Activated effector memory CD4-positive, alpha-beta T cell treated with anti-CD3 and anti-CD28 coated beads, Interleukin-2, amount 50 U/mL, for 16 hours (primary cell): ENCODE measurements around the gene ENTR1.
"Not testable (repeated sequence)": the region's sequence is repeated elsewhere in the genome, so short reads cannot be mapped to it uniquely, and the experiment has no call there.

Experiments used
- DNase-seq: peaks from one replicate; pipeline ENCODE4 v3.0.0-alpha.2; 2020

The ENTR1 gene

GRCh38 chr9:136416914-136417313, 6.5 kb upstream of the ENTR1 start:
- no peak for DNase-seq

- DNase-seq: no peak
These were observed 6.0 kb upstream of the ENTR1 start for GRCh38 chr9:136416427-136416826.

GRCh38 chr9:136412962-136413361, 2.5 kb upstream of the ENTR1 start:
- no peak for DNase-seq

GRCh38 chr9:136411378-136411777, 964 bp upstream of the ENTR1 start:
- DNase-seq: no peak

- peak; percentile 78 for DNase-seq
These were observed 608 bp downstream of the ENTR1 start for GRCh38 chr9:136409557-136410455.

GRCh38 chr9:136407911-136408310, 2.5 kb downstream of the ENTR1 start:
- no peak for DNase-seq

- DNase-seq: not testable (repeated sequence)
These were observed 3.4 kb downstream of the ENTR1 start for GRCh38 chr9:136407061-136407460.

- DNase-seq: not testable (repeated sequence)
These were observed 4.5 kb downstream of the ENTR1 start for GRCh38 chr9:136405904-136406303.

- no peak for DNase-seq
These were observed 4.9 kb downstream of the ENTR1 start for GRCh38 chr9:136405481-136405880.

GRCh38 chr9:136404801-136405136, 5.6 kb downstream of the ENTR1 start:
- peak; percentile 71 for DNase-seq

GRCh38 chr9:136403915-136404800, 6.3 kb downstream of the ENTR1 start:
- DNase-seq: peak; percentile 83

GRCh38 chr9:136403538-136403914, 6.9 kb downstream of the ENTR1 start:
- DNase-seq: peak; percentile 92

- no peak for DNase-seq
These were observed 8.3 kb downstream of the ENTR1 start for GRCh38 chr9:136402067-136402466.

- no peak for DNase-seq
These were observed 9.1 kb downstream of the ENTR1 start for GRCh38 chr9:136401173-136401922.

- DNase-seq: peak; percentile 95
These were observed 10.2 kb downstream of the ENTR1 start, which contains the start of gene SNAPC4 for GRCh38 chr9:136400038-136400834. Gene SNAPC4, minus strand, starts transcription at chr9:136400170. Its CDS starts 1,742 bp downstream, at chr9:136398428.

- DNase-seq: peak; percentile 82
These were observed 11.0 kb downstream of the ENTR1 start for GRCh38 chr9:136399176-136400037.

GRCh38 chr9:136398286-136398685, 12.1 kb downstream of the ENTR1 start:
- no peak for DNase-seq

GRCh38 chr9:136397643-136398042, 12.8 kb downstream of the ENTR1 start:
- DNase-seq: no peak

GRCh38 chr9:136396219-136396515, 14.2 kb downstream of the ENTR1 start:
- no peak for DNase-seq

- DNase-seq: no peak
These were observed 14.8 kb downstream of the ENTR1 start for GRCh38 chr9:136395345-136396218.
